ENCODE results near the gene KIAA0586. TPM values are rescaled to one million over a fixed set of nuclear protein-coding genes. Genes with fewer than 3 reads are reported as not detected.
"Not testable (repeated sequence)": the region's sequence is repeated elsewhere in the genome, so short reads cannot be mapped to it uniquely, and the experiment has no call there.

KIAA0586 gene
- total RNA-seq, 2 donors from 2014 or later = 8.9 to 11.9 TPM

- Histone ChIP-seq H3K36me3 (peaks cover 41% of the 10 kb centered on the region), H3K27ac (no peak overlapping the region), H3K9me3 (no peaks in the 10 kb centered on the region), H3K4me1 (no peaks in the 10 kb centered on the region), H3K27me3 (no peaks in the 10 kb centered on the region), H3K4me3 (no peak overlapping the region)
- no peak for DNase-seq (ENCODE audit: low spot score)
- TF ChIP-seq, protein P1, sequence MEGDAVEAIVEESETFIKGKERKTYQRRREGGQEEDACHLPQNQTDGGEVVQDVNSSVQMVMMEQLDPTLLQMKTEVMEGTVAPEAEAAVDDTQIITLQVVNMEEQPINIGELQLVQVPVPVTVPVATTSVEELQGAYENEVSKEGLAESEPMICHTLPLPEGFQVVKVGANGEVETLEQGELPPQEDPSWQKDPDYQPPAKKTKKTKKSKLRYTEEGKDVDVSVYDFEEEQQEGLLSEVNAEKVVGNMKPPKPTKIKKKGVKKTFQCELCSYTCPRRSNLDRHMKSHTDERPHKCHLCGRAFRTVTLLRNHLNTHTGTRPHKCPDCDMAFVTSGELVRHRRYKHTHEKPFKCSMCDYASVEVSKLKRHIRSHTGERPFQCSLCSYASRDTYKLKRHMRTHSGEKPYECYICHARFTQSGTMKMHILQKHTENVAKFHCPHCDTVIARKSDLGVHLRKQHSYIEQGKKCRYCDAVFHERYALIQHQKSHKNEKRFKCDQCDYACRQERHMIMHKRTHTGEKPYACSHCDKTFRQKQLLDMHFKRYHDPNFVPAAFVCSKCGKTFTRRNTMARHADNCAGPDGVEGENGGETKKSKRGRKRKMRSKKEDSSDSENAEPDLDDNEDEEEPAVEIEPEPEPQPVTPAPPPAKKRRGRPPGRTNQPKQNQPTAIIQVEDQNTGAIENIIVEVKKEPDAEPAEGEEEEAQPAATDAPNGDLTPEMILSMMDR (IDR thresholded peaks at IDR 0.05) = no peak
Measured at GRCh38 chr14:58466459-58466858, 38.9 kb downstream of the KIAA0586 start.

GRCh38 chr14:58467575-58467974 lies 40.1 kb downstream of the KIAA0586 start:
- H3K36me3 ChIP-seq = peaks cover 33% of the 10 kb centered on the region
- DNase-seq (ENCODE audit: low spot score) = no peak
- H3K4me3 ChIP-seq = no peak overlapping the region
- H3K9me3 ChIP-seq = no peaks in the 10 kb centered on the region
- TF ChIP-seq, protein P1 (IDR thresholded peaks at IDR 0.05) = no peak
- no peaks in the 10 kb centered on the region for H3K4me1 ChIP-seq
- no peaks in the 10 kb centered on the region for H3K27me3 ChIP-seq
- H3K27ac ChIP-seq = no peak overlapping the region

DNA sequence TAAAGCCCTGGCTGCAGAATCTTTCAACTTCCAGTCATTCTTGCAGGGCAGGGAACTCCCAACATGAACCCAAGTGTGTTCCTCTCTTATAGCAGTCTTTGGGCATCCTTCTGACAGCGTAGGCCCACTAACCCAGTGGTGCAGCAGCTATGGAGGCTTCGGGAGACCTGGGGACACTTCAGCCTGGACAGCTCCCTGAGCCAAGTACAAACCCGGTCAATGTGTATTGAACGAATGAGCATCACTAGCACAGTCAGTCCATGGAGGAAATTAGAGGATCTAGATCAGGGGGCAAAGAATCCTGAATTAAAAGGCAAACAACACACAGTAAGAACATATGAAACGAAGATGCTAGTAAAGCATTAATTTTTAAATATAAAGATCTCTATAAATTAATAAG lies 41.8 kb downstream of the KIAA0586 start:
- TF ChIP-seq, protein P1 (IDR thresholded peaks at IDR 0.05) = no peak
- peaks cover 33% of the 10 kb centered on the region for H3K36me3 ChIP-seq
- H3K27ac ChIP-seq = no peak overlapping the region

DNA sequence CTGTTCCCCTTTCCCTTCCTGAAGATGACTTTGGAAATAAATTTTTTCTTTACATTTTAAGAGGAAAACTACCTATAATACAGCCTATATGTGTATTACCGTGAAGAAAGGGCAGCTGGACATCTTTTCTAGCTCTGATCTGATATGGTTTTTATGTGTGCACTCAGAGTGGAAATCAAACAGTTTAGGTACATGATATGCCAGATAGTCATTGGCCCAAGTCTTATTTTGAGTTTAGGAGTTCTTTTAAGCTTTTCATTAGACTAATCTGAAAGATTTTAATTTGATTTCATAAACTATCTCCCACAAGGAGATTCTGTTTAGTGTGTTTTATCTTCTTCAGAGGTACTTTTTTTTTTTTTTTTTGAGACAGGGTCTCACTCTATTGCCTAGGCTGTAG lies 48.8 kb downstream of the KIAA0586 start:
- TF ChIP-seq, protein P1 (IDR thresholded peaks at IDR 0.05) = no peak
- no peak for DNase-seq (ENCODE audit: low spot score)
- Histone ChIP-seq H3K9me3 (no peaks in the 10 kb centered on the region), H3K36me3 (peaks cover 6% of the 10 kb centered on the region), H3K27me3 (no peaks in the 10 kb centered on the region), H3K4me3 (no peak overlapping the region), H3K4me1 (no peaks in the 10 kb centered on the region), H3K27ac (no peak overlapping the region)

More for the DNA sequence above, 41.8 kb downstream of the KIAA0586 start:
- DNase-seq (ENCODE audit: low spot score) = no peak
- H3K27me3 ChIP-seq = no peaks in the 10 kb centered on the region
- no peak overlapping the region for H3K4me3 ChIP-seq
- H3K9me3 ChIP-seq = no peaks in the 10 kb centered on the region
- no peaks in the 10 kb centered on the region for H3K4me1 ChIP-seq

DNA sequence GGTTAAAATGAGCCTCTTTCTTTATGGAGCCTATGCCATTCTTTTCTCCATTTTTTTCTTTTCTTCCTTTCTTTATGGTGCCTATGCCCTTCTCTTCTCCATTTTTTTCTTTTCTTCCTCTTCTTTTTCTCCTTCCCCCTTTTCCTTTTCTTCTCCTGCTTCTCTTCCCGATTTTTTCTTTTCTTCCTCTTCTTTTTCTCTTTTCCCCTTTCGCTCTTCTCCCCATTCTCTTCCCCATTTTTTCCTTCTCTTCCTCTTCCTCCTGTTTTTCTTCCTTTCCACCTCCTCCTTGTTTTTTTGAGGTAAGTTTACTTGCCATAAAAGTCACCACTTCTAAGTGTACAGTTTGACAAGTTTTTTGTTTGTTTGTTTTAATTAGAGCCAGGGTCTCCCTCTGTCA lies 50.1 kb downstream of the KIAA0586 start:
- TF ChIP-seq, protein P1 (IDR thresholded peaks at IDR 0.05) = no peak
- Histone ChIP-seq H3K27me3 (no peaks in the 10 kb centered on the region), H3K36me3 (peaks cover 6% of the 10 kb centered on the region), H3K4me1 (no peaks in the 10 kb centered on the region), H3K27ac (no peak overlapping the region), H3K4me3 (no peak overlapping the region), H3K9me3 (no peaks in the 10 kb centered on the region)
- no peak for DNase-seq (ENCODE audit: low spot score)

DNA sequence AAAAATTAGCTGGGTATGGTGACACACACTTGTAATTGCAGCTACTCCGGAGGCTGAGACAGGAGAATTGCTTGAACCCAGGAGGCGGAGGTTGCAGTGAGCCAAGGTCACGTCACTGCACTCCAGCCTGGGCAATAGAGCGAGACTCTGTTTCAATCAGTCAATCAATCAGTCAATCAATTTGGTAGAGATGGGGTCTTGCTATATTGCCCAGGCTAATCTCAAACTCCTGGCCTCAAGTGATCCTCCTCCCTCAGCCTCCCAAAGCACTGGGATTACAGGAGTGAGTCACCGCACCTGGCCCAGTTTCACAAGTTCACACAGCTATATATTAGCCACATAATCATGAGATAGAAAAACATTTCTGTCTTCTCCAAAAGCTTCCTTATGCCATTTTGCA lies 50.8 kb downstream of the KIAA0586 start:
- not testable (repeated sequence) for H3K4me1 ChIP-seq; H3K9me3 ChIP-seq; H3K27ac ChIP-seq; H3K36me3 ChIP-seq; DNase-seq (ENCODE audit: low spot score); H3K27me3 ChIP-seq; H3K4me3 ChIP-seq

Data from right atrium auricular region (tissue), 2 donors.